Right ventricle myocardium superior (tissue), 1 donor: ENCODE results near the gene RNF14. TPM values are rescaled to one million over a fixed set of nuclear protein-coding genes. Genes with fewer than 3 reads are reported as not detected.

Experiments
- ATAC-seq: fragments of 200-7000 bp; cut with Tn5 transposase; one replicate; pipeline ENCODE4 v1.9.1; 2020; ENCODE audit warnings: mild to moderate bottlenecking; ENCODE audit not compliant: poor library complexity
- DNase-seq: peaks from one replicate; pipeline ENCODE4 v3.0.0-alpha.2; 2020
- intact Hi-C: fragments of 100-400 bp; cut with DNase I; formaldehyde crosslinking; loops from one replicate; pipeline ENCODE4 v1.11.2; 2022
- total RNA-seq: library from RNA; stranded (reverse); fragmentation: NEBNext Ultra II Directional; extraction: Animal tissue kit (Norgen Biotek cat#: 25700); gene quantifications from one replicate; pipeline ENCODE4 v1.2.1, GENCODE V29; 2021
- donor health status: DM: no; HTN: yes; CAD: no; lungs with severe emphysema.

The RNF14 gene
- total RNA-seq, 1 donor from 2014 or later: 104 TPM

DNA sequence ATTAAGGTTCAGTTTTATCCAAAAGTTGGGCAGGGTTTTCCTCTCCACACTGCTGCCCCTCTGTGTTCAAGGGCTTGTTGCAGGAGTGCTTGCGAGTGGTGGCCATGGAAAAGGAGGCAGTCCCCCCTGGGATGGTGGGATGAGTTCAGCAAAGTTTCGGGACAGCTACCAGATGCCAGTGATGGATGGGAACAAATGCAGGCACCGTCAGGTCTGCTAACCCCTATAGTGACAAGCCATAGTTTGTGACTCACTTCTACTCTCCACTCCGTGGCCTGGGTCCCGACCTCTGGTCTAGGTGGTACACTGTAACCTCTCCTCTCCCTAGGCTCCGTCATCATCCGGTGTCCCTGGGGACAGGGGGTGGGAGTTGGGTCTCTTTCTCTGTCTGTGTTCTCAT lies 3.8 kb upstream of the RNF14 start:
- DNase-seq (no peak), ATAC-seq (no peak)
- intact Hi-C loops: loop anchor here (10.0 kb wide), 1 partner anchor 80 kb away; no protein-coding TSS in a partner anchor

GRCh38 chr5:141966275-141966962 lies 2.5 kb upstream of the RNF14 start:
- intact Hi-C loops: loop anchor here (10.0 kb wide), 1 partner anchor 82 kb away; no protein-coding TSS in a partner anchor
- DNase-seq (no peak), ATAC-seq (no peak)

DNA sequence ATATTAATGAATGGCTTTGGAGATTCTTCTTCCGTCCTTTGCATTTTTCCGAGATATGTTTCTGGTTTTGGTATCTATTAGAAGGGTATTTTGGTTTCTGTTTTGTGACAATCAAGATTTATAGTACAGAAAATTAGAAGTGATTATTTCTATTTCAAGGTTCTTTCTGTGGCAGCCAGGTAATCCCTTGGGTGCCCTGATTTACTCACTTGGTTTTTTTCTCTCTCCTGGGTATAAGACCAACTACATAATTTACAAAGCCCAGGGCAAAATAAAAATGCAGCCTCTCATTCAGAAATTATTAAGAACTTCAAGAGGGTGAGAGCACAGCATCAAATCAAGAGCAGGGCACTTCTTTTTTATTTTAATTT lies 2.0 kb upstream of the RNF14 start:
- intact Hi-C loops: loop anchor here (10.0 kb wide), 1 partner anchor 82 kb away; no protein-coding TSS in a partner anchor
- no peak for DNase-seq
- no peak for ATAC-seq

DNA sequence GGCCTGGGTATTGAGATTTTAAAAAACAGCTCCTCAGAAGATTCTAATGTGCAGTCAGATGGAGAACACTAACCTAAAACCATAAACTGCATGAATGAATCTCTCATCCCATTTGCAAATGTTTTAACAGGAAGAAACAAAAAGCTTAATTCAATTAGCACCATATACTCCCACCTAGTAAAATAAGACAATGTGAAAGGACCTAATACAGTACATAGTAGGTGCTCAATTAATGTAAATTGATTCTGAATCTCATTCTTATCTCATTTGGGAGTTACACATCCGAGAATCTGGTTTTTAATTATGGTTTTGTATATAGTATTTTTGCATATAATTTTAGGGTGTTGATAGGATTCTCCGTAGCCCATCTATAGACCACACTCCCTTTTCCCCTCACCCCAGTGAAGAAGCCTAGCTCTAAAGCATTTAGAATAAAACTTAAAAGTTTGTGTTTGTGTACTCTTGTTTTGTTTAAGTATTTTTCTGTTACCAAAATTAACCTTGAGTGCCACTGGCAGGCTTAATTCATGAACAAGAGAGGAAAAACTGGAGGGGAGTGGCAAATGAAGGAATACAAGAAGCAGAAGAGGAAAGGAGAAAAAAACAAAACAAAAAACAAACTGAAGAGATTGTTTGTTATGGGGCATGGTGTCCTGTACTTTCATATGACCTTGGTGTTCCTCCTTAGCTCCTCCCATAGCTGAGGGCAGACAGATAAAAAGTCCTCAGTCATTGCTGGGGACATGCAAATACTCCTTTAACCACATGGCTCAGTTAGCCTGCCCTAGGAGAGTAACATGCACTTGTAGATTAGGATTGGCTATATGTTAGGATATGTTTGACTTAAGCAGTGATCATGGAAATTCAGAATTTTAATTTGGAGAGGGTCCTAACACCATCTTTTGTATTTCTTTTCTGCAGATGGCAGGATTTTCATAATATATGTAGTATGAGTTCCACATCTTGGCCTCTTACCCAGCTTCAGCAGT lies 1.2 kb downstream of the RNF14 start:
- DNase-seq (no peak), ATAC-seq (peak; percentile 20)
- intact Hi-C loops: loop anchor here (10.0 kb wide), 1 partner anchor 85 kb away; no protein-coding TSS in a partner anchor

- ATAC-seq: no peak
- no peak for DNase-seq
- intact Hi-C loops: no loop called here
Observed at GRCh38 chr5:141973871-141974595, 5.1 kb downstream of the RNF14 start.

DNA sequence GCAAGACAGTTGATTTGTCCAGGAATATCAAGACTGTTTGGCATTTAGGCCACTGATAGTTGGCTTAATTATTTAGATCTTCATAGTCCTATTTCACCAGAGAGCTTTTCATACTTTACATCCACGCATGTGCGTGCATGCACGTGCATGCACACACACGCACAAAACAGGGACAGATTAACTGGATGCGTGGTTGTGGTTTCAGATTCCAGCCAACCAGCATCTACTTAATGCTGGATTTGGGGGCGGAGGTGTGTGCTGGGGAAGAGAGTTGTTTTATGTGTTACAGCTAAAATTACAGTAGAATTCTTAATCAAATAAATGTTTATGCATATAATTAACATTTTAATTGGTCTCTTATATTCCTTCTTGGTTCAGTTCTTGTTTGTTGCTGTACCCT lies 7.3 kb downstream of the RNF14 start:
- DNase-seq (no peak), ATAC-seq (no peak)
- intact Hi-C loops: no loop called here

GRCh38 chr5:141978389-141978788 lies 9.5 kb downstream of the RNF14 start:
- no peak for ATAC-seq
- intact Hi-C loops: no loop called here
- DNase-seq: no peak

DNA sequence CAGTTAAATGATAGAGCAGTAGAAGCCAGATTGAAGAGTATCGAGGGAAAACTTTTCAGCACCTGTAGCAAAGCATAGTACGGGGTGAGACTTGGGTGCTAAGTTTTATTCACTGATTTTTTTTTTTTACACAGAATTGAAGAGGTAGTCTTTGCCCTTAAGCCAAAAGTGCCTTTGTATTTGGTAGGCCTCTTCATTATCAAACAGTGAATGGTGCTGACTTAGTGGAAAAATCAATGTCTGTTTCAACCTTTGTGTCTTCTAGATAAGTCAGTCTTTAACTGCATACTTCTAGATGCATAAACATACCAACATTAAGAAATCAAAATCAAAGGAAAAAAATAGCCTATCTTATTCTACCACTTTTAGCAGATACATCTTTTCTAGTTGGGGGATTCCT lies 13.7 kb downstream of the RNF14 start:
- ATAC-seq: no peak
- no peak for DNase-seq
- intact Hi-C loops: no loop called here

DNA sequence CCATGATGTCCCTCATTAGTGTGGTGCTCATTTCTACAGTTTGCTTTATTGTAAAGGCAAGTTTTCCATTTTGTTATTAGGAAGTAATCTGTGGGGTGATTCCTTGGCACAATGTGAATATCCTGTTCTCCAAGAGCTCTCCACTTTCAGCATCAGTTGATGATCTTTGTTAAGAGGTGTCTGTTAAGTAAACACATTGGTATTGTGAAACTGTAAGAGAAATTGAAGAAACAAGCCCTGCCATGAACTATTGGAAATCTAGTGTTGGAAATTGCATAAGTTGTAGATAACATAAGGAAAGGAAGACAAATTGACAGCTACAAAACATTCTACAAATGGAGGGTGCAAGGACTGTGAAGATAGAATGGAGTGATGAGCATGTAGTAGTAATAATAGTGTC lies 17.2 kb downstream of the RNF14 start:
- ATAC-seq: no peak
- intact Hi-C loops: no loop called here

GRCh38 chr5:141989720-141990119 lies 20.8 kb downstream of the RNF14 start:
- intact Hi-C loops: loop anchor here (5.0 kb wide), 1 partner anchor 153 kb away; no protein-coding TSS in a partner anchor

More for the DNA sequence above, 17.2 kb downstream of the RNF14 start:
- no peak for DNase-seq

GRCh38 chr5:141992349-141992963 lies 23.6 kb downstream of the RNF14 start:
- intact Hi-C loops: loop anchor here (5.0 kb wide), 1 partner anchor 150 kb away; no protein-coding TSS in a partner anchor
- ATAC-seq (peak; percentile 84), DNase-seq (peak; percentile 69)

More at GRCh38 chr5:141989720-141990119, 20.8 kb downstream of the RNF14 start:
- DNase-seq (no peak), ATAC-seq (no peak)

DNA sequence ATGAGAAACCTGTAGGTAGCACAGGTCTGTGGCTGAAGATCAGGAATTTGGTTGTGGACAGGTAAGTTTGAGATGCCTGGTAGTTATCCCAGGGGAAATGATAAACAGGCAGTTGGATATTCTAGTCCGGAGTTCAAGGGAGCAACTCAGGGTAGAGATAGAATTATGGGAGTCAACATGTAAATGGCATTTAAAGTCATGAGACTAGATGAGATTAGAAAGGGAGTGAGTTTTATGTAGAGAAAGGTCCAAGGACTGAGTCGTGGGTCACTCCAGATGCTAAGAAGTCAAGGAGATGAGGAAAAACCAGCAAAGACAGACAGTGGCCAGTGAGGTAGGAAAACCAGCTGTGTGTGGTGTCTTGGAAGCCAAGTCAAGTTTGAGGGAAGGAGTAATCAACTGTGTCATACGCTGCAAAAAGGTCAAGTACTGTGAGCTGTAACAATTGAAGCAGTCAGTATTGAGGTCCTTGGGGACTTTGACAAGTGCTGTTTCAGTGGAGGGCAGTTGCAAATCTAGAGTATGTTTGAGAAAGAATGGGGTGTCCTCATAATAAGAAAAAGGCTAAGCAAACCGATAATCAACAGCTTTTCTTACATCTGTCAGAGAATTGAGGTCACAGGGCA lies 25.7 kb downstream of the RNF14 start:
- ATAC-seq: no peak
- intact Hi-C loops: loop anchor here (5.0 kb wide), 1 partner anchor 148 kb away; no protein-coding TSS in a partner anchor

GRCh38 chr5:141995656-141996055 lies 26.8 kb downstream of the RNF14 start:
- ATAC-seq (no peak), DNase-seq (no peak)
- intact Hi-C loops: no loop called here

More for the DNA sequence above, 25.7 kb downstream of the RNF14 start:
- DNase-seq: no peak

- intact Hi-C loops: no loop called here
- DNase-seq: no peak
- no peak for ATAC-seq
Observed at GRCh38 chr5:141997358-141997960, 28.6 kb downstream of the RNF14 start.

DNA sequence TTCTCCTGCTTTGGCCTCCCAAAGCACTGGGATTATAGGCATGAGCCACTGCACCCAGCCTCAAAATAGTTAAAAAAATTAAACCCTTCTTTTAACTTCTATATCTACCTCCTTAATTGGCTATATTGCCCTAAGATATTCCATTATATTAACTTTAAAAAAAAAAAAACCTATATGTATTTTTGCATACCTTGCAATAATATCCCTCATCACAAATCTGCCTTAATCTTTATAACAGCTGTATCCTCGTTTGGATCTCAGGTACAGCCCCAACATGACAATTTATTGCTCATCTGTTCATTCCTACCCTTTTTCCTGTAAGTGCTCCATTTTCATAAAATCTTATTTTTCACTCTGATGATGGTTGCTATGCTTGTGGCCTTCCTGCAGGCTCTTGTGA lies 31.3 kb downstream of the RNF14 start:
- ATAC-seq (no peak), DNase-seq (no peak)
- intact Hi-C loops: loop anchor here (10.0 kb wide), 1 partner anchor 565 kb away; no protein-coding TSS in a partner anchor

- no peak for ATAC-seq
- intact Hi-C loops: loop anchor here (10.0 kb wide), 1 partner anchor 564 kb away; no protein-coding TSS in a partner anchor
- no peak for DNase-seq
Observed at GRCh38 chr5:142000704-142001484, 32.0 kb downstream of the RNF14 start.
